ENCODE measurements around the gene ABHD4. TPM values are rescaled to one million over a fixed set of nuclear protein-coding genes. Genes with fewer than 3 reads are reported as not detected.
A peak's percentile ranks its signal among the peaks of the same experiment; 100 is the strongest.
"Not testable (repeated sequence)": the region's sequence is repeated elsewhere in the genome, so short reads cannot be mapped to it uniquely, and the experiment has no call there.

ABHD4 gene
- total RNA-seq, 1 experiment from 2014 or later: 7.7 TPM

DNA sequence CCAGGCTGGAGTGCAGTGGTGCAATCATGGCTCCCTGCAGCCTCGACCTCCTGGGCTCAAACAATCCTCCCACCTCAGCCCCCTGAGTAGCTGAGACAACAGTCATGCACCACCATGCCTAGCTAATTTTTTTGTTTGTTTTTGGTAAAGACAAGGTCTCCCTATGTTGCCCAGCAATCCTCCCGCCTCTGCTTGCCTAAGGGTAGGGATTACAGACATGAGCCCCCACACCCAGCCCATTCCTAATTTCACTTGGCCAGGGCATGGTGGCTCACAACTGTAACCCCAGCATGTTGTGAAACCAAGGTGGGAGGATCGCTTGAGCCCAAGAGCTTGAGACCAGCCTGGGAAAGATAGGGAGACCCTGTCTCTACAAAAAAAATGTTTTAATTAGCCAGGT is 18.2 kb upstream of the ABHD4 start:
- no peak for DNase-seq (ENCODE audit: low read depth, low spot score)
- in situ Hi-C loops (cut with HindIII; ENCODE audit: low pct_unique_long_range_greater_than_20kb, low sequenced_read_pairs): no loop called here

DNA sequence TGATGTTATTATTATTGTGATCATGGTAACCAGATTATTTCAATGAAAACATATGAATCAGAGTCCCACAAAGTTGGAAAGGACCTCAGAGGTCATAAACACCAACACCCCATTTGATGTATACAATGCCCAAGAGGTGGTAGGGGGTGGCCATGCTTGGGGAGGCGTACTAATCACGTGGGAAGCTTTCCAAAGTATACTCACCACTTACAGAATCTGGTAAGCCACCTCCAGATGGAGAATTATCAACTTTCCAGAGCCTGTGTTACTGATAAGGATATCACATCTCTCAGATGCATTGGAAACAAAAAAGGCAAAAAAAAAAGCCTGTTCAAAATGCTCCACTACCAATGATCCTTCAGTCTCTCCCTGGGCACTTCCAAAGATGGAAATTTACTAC is 17.5 kb upstream of the ABHD4 start:
- DNase-seq (ENCODE audit: low read depth, low spot score): no peak
- in situ Hi-C loops (cut with HindIII; ENCODE audit: low pct_unique_long_range_greater_than_20kb, low sequenced_read_pairs): no loop called here

DNA sequence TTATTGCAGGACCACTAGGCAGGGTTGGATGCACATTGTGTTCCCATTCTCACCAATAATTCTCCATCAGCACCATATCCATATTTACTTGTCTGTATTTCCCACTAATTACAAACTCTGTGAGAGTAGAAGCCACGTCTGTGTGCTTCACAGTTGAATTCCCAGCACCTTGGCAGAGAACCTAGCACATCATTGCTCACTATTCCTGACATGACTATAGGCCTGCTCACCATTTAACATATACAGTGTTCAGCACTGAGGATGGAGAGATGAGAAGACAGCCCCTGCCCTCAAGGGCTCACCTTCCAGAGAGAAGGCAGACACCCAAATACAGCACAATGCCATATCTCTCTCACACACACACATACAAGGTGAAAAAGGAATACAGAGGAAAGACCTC is 14.1 kb upstream of the ABHD4 start:
- DNase-seq (ENCODE audit: low read depth, low spot score): no peak
- in situ Hi-C loops (cut with HindIII; ENCODE audit: low pct_unique_long_range_greater_than_20kb, low sequenced_read_pairs): no loop called here

DNA sequence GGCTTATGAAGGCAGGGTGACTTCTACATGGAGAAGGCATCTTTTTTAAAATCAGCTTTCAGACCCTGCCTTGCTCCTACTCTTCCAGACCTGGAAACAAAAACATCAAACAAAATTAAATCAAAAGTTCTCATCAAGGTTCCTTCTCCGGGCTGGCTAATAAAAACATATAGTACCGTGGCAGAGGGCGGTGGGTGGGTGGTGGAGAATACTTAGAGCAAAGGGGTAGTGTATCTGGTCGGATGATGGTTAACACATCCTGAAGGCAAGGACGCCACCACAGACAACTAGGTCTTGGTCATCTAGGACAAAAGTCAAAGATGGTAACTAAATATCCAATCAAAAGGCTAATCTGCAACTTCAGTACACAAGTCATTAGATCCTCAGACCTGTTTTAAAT is 10.9 kb upstream of the ABHD4 start:
- no peak for DNase-seq (ENCODE audit: low read depth, low spot score)
- in situ Hi-C loops (cut with HindIII; ENCODE audit: low pct_unique_long_range_greater_than_20kb, low sequenced_read_pairs): no loop called here

DNA sequence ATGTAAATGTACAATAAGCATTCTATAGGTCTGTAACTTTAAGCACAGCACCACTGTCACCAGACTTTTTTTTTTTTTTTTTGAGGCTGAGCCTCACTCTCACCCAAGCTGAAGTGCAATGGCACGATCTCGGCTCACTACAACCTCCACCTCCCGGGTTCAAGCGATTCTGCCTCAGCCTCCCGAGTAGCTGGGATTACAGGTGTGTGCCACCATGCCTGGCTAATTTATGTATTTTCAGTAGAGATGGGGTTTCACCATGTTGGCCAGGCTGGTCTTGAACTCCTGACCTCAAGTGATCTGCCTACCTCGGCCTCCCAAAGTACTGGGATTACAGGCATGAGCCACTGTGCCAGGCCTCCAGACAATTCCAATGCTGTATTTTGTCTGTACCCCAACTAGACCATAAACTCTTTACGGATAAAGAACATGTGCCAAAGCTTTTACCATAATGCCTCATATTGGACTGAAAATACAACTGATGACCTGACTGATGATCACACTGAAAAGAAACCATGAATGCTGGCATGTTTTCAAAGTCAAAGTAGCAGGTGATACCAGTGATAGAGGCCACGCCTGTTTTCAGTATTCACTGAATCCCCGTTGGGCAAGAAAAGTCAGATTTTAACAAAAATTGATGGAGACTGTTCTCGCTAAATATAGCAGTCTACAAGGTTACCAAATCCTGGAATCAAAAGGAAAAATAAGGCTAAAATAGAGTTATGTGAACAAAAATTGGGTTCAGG is 10.2 kb upstream of the ABHD4 start:
- DNase-seq (ENCODE audit: low read depth, low spot score); in situ Hi-C loops (cut with HindIII; ENCODE audit: low pct_unique_long_range_greater_than_20kb, low sequenced_read_pairs): not testable (repeated sequence)

DNA sequence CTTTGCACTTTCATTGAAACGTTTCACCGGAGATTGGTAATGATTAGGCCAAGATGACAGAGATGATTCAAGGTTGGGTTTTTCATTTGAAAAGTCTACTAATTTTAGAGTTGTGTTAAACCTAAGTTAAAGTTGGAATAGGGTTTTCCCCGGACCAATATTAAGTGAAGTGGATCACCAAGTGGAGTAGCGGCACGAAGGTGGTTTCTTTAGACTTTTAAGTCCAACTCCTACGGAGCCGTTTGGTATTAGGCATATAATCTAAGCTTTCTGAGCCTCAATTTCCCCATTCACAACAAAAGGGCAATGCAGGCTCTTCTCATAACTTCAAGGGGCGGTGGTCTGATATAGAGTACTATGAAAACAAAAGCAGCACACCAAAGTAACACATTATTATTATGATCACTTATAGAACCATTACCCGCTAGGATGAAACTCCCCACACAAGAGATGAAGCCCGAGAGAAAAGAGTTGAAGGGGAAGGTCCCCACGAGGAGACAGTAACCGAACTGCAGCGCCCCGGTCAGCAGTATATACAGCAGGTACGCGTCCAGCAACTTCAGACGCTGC is 9.5 kb upstream of the ABHD4 start:
- in situ Hi-C loops (cut with HindIII; ENCODE audit: low pct_unique_long_range_greater_than_20kb, low sequenced_read_pairs): no loop called here
- DNase-seq (ENCODE audit: low read depth, low spot score): no peak

DNA sequence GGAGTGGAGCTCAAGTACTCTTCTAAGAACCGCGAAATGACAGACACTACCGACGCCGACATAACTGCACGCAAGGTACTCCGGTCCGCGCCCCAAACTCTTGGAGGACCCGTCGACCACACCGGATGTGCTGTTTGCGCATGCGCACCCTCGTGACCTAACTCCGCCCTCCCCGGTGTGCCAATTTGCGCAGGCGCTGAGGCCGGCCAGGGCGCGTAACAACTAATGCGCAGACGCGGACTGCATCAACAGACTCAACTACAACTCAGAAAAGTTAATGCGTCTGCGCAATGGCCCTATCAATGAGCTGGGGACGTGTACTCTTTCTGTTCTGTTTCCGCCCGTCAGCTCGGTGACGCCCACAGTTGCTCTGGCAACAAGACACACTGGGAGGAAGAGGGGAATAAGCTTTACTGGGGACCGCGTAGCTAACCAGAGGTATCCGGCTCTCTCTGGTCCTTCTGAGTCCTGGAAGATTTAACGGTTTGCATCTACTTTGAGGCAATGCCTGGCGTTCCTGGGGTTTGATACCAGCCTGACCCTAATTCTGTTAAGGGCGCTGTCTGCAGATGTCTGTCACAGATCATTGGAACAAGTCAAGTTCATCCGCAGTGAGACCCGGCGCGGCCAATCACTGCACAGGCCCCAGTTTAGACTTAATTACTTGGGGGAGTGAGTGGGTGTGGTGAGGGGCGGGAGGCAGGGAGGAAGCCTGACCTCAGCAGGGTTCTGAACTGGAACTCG is 8.8 kb upstream of the ABHD4 start, which contains the start of gene DAD1:
TSS of gene DAD1 (minus strand) at position 129 of the 744 bp plus-strand sequence. CDS start at position 62, 67 bp downstream.
- in situ Hi-C loops (cut with HindIII; ENCODE audit: low pct_unique_long_range_greater_than_20kb, low sequenced_read_pairs): no loop called here
- peak; percentile 99 for DNase-seq (ENCODE audit: low read depth, low spot score)

DNA sequence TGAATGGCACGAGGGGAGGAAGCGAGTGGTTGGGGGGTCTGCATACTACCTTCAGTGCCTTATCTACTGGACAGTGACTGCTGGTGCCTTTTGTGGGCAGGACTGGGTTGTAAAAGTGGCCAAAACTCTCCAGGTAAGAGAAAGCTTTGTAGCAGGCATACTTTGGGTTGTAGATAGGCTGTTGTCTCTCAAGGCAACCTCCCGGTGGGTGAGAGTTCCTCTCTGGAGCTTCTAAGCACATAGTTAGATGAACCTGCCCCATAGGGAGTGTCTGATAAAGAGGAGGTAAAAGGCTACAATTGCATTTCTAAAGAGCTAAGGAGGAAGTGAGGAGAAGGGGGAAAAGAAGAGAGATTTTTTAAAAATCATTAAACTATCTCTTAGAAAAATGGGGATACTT is 4.9 kb upstream of the ABHD4 start:
- no peak for DNase-seq (ENCODE audit: low read depth, low spot score)
- in situ Hi-C loops (cut with HindIII; ENCODE audit: low pct_unique_long_range_greater_than_20kb, low sequenced_read_pairs): no loop called here

DNA sequence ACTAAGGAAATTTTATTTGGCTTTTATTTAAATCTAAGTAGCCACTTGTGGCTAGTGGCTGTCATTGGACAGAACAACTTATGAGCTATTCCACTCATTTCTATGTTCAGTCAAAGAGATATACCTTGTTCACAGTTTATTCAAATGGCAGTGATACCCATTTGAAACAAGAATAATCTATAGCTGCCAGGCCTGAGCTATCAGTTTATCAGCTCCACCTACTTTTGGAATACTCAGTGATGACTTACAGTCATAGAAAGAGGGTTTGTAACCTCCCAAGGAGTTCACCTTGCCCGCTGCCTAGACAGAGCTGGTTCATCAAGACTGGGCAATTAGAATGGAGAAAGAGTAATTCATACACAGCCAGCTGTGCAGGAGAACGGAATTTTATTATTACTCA is 4.5 kb upstream of the ABHD4 start:
- DNase-seq (ENCODE audit: low read depth, low spot score): no peak
- in situ Hi-C loops (cut with HindIII; ENCODE audit: low pct_unique_long_range_greater_than_20kb, low sequenced_read_pairs): no loop called here

DNA sequence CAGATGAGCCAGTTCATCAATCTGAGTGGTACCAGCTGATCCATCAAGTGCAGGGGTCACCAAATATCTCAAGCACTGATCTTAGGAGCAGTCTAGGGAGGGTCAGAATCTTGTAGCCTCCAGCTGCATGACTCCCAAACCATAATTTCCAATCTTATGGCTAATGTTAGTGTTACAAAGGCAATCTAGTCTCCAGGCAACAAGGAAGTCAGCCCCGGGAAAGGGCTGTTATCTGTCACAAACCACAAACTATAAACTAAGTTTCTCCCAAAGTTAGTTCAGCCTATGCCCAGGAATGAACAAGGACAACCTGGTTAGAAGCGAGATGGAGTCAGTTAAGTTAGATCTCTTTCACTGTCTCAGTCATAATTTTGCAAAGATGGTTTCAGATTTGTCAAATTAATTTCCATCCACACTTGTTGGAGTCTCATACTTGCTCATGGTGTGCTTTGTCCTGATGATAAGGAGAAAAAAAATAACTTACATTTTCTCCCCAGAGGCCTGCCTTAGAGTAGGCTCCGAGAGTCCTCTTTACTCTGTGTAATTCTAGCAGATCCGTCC is 3.9 kb upstream of the ABHD4 start:
- DNase-seq (ENCODE audit: low read depth, low spot score): no peak

DNA sequence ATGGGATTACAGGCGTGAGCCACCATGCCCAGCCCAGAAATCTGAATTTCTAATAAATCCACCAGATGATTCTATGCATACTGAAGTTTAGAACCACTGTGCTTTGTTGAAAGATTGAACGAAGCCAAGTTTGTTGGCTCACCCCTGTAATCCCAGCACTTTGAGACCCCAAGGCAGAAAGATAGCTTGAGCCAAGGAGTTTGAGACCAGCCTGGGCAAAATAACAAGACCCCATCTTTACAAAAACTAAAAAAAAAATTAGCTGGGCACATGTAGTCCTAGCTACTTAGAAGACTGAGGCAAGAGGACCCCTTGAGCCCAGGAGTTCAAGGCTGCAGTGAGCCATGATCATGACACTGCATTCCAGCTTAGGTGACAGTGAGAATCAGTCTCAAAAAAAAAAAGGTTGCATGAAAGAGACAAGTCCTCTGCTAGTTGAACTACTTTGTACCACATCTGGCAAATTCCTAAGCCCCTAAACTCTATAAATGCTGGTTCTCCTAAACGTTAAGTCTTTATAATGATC is 1.7 kb upstream of the ABHD4 start:
- DNase-seq (ENCODE audit: low read depth, low spot score): no peak
- in situ Hi-C loops (cut with HindIII; ENCODE audit: low pct_unique_long_range_greater_than_20kb, low sequenced_read_pairs): no loop called here

More for the DNA sequence above, 3.9 kb upstream of the ABHD4 start:
- in situ Hi-C loops (cut with HindIII; ENCODE audit: low pct_unique_long_range_greater_than_20kb, low sequenced_read_pairs): no loop called here

DNA sequence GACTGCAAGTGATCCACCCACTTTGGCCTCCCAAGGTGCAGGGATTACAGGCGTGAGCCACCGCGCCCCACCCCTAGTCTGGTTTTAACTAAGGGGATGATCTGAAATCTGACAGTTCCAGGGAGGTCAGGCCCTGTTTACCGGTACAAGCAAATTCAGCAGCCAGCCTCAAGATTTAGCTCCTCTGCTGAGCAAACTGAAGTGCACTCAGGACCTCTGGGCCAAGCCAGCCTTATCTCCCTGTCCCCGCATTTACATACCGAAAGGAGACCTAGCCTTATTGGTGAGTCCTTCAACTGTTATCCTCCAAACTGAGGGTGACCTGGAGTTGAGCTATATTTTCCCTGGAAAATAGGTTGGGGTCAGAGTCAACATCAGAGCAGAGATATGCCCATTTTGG is 835 bp upstream of the ABHD4 start:
- in situ Hi-C loops (cut with HindIII; ENCODE audit: low pct_unique_long_range_greater_than_20kb, low sequenced_read_pairs): no loop called here

DNA sequence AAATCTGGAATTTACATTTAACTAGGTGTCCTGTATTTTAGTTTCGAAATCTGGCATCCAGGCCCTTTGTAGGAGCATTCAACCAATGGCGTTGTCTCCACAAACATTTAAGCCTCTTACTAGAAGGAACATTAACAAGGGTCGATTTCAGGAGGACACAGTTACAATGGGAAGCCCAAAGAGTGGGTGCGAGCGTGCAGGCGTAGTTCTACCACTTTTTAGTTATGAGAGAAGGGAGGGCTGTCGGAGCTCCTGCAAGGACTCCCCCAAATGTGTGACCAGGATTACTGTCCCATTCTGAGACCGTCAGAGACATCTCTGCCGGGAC is 365 bp upstream of the ABHD4 start:
- no peak for DNase-seq (ENCODE audit: low read depth, low spot score)
- in situ Hi-C loops (cut with HindIII; ENCODE audit: low pct_unique_long_range_greater_than_20kb, low sequenced_read_pairs): no loop called here

More for the DNA sequence above, 835 bp upstream of the ABHD4 start:
- no peak for DNase-seq (ENCODE audit: low read depth, low spot score)

DNA sequence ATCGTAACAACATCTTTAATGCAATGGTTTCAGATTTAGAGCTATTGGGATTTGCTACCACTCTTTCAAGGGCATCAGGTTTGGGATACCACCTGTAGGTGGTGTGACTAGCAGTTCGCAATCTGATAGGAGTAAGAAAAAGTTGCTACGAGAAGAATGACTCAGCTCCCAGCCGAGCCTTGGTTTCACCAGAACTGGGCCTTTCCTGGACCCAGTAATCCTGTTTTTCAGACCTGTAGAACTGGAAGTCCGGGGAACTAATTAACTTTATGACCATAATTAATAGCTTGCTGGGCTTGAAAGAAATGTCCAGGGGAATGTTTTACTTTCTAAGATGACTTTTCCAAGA is 770 bp downstream of the ABHD4 start:
- in situ Hi-C loops (cut with HindIII; ENCODE audit: low pct_unique_long_range_greater_than_20kb, low sequenced_read_pairs): no loop called here

DNA sequence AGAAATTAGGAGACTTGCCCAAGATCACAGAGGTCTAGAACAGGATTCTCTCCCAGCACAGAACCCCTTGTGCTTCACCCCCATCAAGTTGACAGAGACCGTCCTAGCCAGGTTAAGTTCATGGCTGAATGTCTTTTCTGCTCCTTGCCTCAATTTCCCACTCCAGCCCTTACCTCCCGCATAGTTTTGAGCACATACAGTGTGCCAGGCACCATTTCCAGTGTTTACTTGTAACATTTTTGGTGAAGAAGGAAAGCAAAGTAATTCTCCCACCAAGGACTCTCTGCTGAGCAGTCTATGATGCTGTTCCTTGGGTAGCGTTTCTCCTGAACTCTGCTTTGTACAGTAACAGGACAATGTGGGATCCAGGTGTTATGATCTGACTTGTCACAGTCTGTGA is 1.2 kb downstream of the ABHD4 start:
- no peak for DNase-seq (ENCODE audit: low read depth, low spot score)
- in situ Hi-C loops (cut with HindIII; ENCODE audit: low pct_unique_long_range_greater_than_20kb, low sequenced_read_pairs): no loop called here

More for the DNA sequence above, 770 bp downstream of the ABHD4 start:
- peak; percentile 34 for DNase-seq (ENCODE audit: low read depth, low spot score)

DNA sequence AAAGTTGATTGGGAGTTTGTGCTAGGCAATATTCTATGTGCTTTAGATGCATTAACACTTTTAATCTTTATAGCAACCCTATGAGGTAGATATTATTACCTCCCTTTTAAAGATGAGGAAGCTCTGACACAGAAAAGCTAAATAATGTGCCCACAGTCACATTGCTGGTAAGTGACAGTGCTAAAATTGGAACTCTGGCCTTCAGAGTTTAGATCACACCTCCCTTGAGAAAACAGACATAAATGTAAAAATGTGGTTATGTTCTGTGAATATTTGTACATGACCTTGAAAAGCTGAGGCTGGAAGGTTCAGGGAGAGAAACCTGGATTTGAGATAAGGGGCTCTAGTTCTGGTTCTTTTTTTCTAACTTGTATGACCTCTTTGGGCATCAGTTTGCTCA is 1.9 kb downstream of the ABHD4 start:
- DNase-seq (ENCODE audit: low read depth, low spot score): no peak
- in situ Hi-C loops (cut with HindIII; ENCODE audit: low pct_unique_long_range_greater_than_20kb, low sequenced_read_pairs): no loop called here

DNA sequence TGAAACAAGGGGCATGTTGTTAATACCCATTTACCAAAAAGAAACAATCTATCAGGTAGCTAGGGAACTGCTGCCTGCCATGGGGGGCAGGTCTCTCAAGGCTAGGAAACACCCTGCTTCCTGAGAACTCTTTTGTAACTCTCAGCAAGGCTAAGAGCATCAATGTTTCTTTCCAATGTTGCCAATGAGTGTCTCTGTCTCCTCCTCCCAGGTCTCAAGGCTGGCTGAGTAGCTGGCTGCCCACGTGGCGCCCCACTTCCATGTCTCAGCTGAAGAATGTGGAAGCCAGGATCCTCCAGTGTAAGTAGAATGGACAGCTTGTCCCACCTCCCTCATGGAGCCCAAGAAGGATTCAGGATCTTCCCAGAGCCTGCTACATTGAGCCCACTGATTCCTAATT is 3.4 kb downstream of the ABHD4 start:
- in situ Hi-C loops (cut with HindIII; ENCODE audit: low pct_unique_long_range_greater_than_20kb, low sequenced_read_pairs): no loop called here
- no peak for DNase-seq (ENCODE audit: low read depth, low spot score)

DNA sequence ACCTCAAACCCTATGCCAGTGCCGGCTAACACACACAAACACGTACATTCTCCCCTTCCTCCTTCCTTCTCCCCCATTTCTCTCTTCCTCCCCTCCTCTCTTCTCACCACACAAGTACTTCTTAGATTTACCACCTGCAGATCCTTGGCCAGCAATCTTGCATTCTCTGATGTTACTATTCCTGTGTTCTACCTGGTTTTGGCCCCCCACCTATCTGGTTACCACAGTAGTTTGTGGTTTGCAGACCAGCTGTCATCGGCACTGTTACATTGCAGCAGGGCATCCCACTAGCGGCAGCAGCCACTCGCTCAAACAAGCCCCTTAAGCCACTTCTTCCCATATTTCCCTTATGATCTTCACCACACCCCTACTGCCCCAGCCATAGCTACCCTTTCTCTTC is 3.9 kb downstream of the ABHD4 start:
- DNase-seq (ENCODE audit: low read depth, low spot score): no peak
- in situ Hi-C loops (cut with HindIII; ENCODE audit: low pct_unique_long_range_greater_than_20kb, low sequenced_read_pairs): no loop called here
